Neural cell (in vitro differentiated cells): ENCODE measurements around the gene ADGRG7. TPM values are rescaled to one million over a fixed set of nuclear protein-coding genes. Genes with fewer than 3 reads are reported as not detected.
"Not testable (repeated sequence)": the region's sequence is repeated elsewhere in the genome, so short reads cannot be mapped to it uniquely, and the experiment has no call there.

Experiments used
- H2AFZ ChIP-seq: fragments of 200-600, 300-800 bp; sonication (generic), shearing (Covaris generic); 2 replicates; pipeline ENCODE4 v1.6.0; 2014; ENCODE audit warnings: low read depth, mild to moderate bottlenecking, antibody characterized with exemption, low read length, moderate library complexity
- H3F3A ChIP-seq: fragments of 200-600 bp; shearing (Covaris generic); 2 replicates; pipeline ENCODE4 v1.6.1; 2016; ENCODE audit warnings: mild to moderate bottlenecking, moderate library complexity, mixed read lengths, antibody characterized with exemption, low read length; ENCODE audit not compliant: insufficient read depth, poor library complexity, severe bottlenecking
- H3K27ac ChIP-seq: fragments of 200-600, 300-800 bp; sonication (generic), shearing (Covaris generic); 2 replicates; pipeline ENCODE4 v1.5.1; 2014; ENCODE audit warnings: mild to moderate bottlenecking, low read length, moderate library complexity
- H3K27me3 ChIP-seq: fragments of 300-800, 200-600 bp; sonication (generic), shearing (Covaris generic); 2 replicates; pipeline ENCODE4 v1.6.0; 2014; ENCODE audit warnings: mild to moderate bottlenecking, low read depth, low read length, moderate library complexity; ENCODE audit not compliant: insufficient read depth
- H3K36me3 ChIP-seq: fragments of 300-800, 200-600 bp; sonication (generic), shearing (Covaris generic); 2 replicates; pipeline ENCODE4 v1.5.1; 2014; ENCODE audit warnings: mild to moderate bottlenecking, antibody characterized with exemption, low read length, moderate library complexity; ENCODE audit not compliant: insufficient read depth
- H3K4me2 ChIP-seq: fragments of 300-800, 200-600 bp; sonication (generic), shearing (Covaris generic); 2 replicates; pipeline ENCODE4 v1.6.0; 2014; ENCODE audit warnings: mild to moderate bottlenecking, low read length
- H3K4me3 ChIP-seq: fragments of 300-800, 200-600 bp; sonication (generic), shearing (Covaris generic); 2 replicates; pipeline ENCODE4 v1.5.1; 2014; ENCODE audit warnings: mild to moderate bottlenecking, low read length, moderate library complexity
- H3K79me2 ChIP-seq: fragments of 200-600 bp; shearing (Covaris generic); replicated peaks from 2 replicates; pipeline ENCODE4 v1.6.0; 2014; ENCODE audit warnings: mild to moderate bottlenecking, low read length, moderate library complexity; ENCODE audit not compliant: insufficient read depth
- H3K9ac ChIP-seq: fragments of 300-800, 200-600 bp; sonication (generic), shearing (Covaris generic); 2 replicates; pipeline ENCODE4 v1.6.1; 2016; ENCODE audit warnings: mild to moderate bottlenecking, low read length, mixed read lengths
- H3K9me2 ChIP-seq: fragments of 200-600 bp; shearing (Covaris generic); 2 replicates; pipeline ENCODE4 v1.6.1; 2016; ENCODE audit warnings: mild to moderate bottlenecking, low read length, mixed read lengths; ENCODE audit not compliant: insufficient read depth
- H3K9me3 ChIP-seq: fragments of 200-600, 300-800 bp; sonication (generic), shearing (Covaris generic); 2 replicates; pipeline ENCODE4 v1.6.1; 2016; ENCODE audit warnings: mild to moderate bottlenecking, mixed run types, low read length, moderate library complexity, mixed read lengths
- H4K20me1 ChIP-seq: fragments of 200-600 bp; shearing (Covaris generic); 2 replicates; pipeline ENCODE4 v1.6.1; 2016; ENCODE audit warnings: mild to moderate bottlenecking, mixed run types; ENCODE audit not compliant: insufficient read depth
- EP300 ChIP-seq: fragments of 450-650 bp; conservative IDR thresholded peaks from 2 replicates; pipeline ENCODE4 v1.6.1; 2014; ENCODE audit warnings: antibody characterized with exemption, mild to moderate bottlenecking, moderate library complexity; ENCODE audit not compliant: poor library complexity, severe bottlenecking
- EZH2 ChIP-seq: fragments of 200-600, 300-800 bp; shearing (Covaris generic), sonication (generic); IDR thresholded peaks from 2 replicates; pipeline ENCODE4 v1.6.1; 2014; ENCODE audit warnings: antibody characterized with exemption, low read length, borderline replicate concordance, mild to moderate bottlenecking; ENCODE audit not compliant: insufficient read depth, poor library complexity, severe bottlenecking
- MXI1 ChIP-seq: fragments of 450-650 bp; conservative IDR thresholded peaks from 2 replicates; pipeline ENCODE4 v1.6.1; 2014; ENCODE audit warnings: antibody characterized with exemption, mild to moderate bottlenecking; ENCODE audit not compliant: poor library complexity, severe bottlenecking
- POLR2AphosphoS5 ChIP-seq: IDR thresholded peaks from 2 replicates; pipeline ENCODE4 v1.6.1; 2012
- RAD21 ChIP-seq: fragments of 450-650 bp; conservative IDR thresholded peaks from 2 replicates; pipeline ENCODE4 v1.6.1; 2014; ENCODE audit warnings: antibody characterized with exemption, mild to moderate bottlenecking, moderate library complexity
- SMC3 ChIP-seq: fragments of 450-650 bp; conservative IDR thresholded peaks from 2 replicates; pipeline ENCODE4 v1.6.1; 2014; ENCODE audit warnings: antibody characterized with exemption, mild to moderate bottlenecking, moderate library complexity; ENCODE audit not compliant: poor library complexity
- TAF1 ChIP-seq: IDR thresholded peaks from 2 replicates; pipeline ENCODE4 v1.6.1; 2012; ENCODE audit warnings: low read depth
- polyA plus RNA-seq: library from polyadenylated mRNA; depleted of rRNA; stranded (reverse); fragments of >200 nt; gene quantifications from 2 replicates; pipeline ENCODE4 v1.2.3, GENCODE V29; 2014
- TF ChIP-seq, protein P1 (sequence below): IDR thresholded peaks from 2 replicates; pipeline ENCODE4 v1.6.1; 2012; ENCODE audit warnings: borderline replicate concordance
- TF ChIP-seq, protein P2 (sequence below): fragments of 450-650 bp; IDR thresholded peaks from 2 replicates; pipeline ENCODE4 v1.5.1; 2014; ENCODE audit warnings: antibody characterized with exemption, mild to moderate bottlenecking, moderate library complexity; ENCODE audit not compliant: poor library complexity, severe bottlenecking

ADGRG7 gene
- polyA plus RNA-seq, 1 donor from 2014 or later: not detected

GRCh38 chr3:100653604-100654294 is 44.3 kb downstream of the ADGRG7 start:
- H3K36me3 ChIP-seq: no peaks in the 10 kb centered on the region
- H2AFZ ChIP-seq: no peak overlapping the region
- H3K79me2 ChIP-seq: no peaks in the 10 kb centered on the region
- H3K27ac ChIP-seq: no peak overlapping the region
- H3K4me3 ChIP-seq: no peak overlapping the region
- H3K9ac ChIP-seq: no peak overlapping the region
- H4K20me1 ChIP-seq: no peaks in the 10 kb centered on the region
- no peak for TF ChIP-seq RAD21
- TF ChIP-seq SMC3: no peak
- no peak for TF ChIP-seq POLR2AphosphoS5
- no peak for TF ChIP-seq MXI1
- no peak for TF ChIP-seq TAF1
- no peak for TF ChIP-seq EP300
- TF ChIP-seq, protein P1, sequence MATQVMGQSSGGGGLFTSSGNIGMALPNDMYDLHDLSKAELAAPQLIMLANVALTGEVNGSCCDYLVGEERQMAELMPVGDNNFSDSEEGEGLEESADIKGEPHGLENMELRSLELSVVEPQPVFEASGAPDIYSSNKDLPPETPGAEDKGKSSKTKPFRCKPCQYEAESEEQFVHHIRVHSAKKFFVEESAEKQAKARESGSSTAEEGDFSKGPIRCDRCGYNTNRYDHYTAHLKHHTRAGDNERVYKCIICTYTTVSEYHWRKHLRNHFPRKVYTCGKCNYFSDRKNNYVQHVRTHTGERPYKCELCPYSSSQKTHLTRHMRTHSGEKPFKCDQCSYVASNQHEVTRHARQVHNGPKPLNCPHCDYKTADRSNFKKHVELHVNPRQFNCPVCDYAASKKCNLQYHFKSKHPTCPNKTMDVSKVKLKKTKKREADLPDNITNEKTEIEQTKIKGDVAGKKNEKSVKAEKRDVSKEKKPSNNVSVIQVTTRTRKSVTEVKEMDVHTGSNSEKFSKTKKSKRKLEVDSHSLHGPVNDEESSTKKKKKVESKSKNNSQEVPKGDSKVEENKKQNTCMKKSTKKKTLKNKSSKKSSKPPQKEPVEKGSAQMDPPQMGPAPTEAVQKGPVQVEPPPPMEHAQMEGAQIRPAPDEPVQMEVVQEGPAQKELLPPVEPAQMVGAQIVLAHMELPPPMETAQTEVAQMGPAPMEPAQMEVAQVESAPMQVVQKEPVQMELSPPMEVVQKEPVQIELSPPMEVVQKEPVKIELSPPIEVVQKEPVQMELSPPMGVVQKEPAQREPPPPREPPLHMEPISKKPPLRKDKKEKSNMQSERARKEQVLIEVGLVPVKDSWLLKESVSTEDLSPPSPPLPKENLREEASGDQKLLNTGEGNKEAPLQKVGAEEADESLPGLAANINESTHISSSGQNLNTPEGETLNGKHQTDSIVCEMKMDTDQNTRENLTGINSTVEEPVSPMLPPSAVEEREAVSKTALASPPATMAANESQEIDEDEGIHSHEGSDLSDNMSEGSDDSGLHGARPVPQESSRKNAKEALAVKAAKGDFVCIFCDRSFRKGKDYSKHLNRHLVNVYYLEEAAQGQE: no peak
- TF ChIP-seq EZH2: no peak
- TF ChIP-seq, protein P2, sequence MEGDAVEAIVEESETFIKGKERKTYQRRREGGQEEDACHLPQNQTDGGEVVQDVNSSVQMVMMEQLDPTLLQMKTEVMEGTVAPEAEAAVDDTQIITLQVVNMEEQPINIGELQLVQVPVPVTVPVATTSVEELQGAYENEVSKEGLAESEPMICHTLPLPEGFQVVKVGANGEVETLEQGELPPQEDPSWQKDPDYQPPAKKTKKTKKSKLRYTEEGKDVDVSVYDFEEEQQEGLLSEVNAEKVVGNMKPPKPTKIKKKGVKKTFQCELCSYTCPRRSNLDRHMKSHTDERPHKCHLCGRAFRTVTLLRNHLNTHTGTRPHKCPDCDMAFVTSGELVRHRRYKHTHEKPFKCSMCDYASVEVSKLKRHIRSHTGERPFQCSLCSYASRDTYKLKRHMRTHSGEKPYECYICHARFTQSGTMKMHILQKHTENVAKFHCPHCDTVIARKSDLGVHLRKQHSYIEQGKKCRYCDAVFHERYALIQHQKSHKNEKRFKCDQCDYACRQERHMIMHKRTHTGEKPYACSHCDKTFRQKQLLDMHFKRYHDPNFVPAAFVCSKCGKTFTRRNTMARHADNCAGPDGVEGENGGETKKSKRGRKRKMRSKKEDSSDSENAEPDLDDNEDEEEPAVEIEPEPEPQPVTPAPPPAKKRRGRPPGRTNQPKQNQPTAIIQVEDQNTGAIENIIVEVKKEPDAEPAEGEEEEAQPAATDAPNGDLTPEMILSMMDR: no peak
- H3K27me3 ChIP-seq: no peaks in the 10 kb centered on the region
- no peak overlapping the region for H3K4me2 ChIP-seq
- H3K9me2 ChIP-seq: no peaks in the 10 kb centered on the region
- no peaks in the 10 kb centered on the region for H3F3A ChIP-seq
- no peaks in the 10 kb centered on the region for H3K9me3 ChIP-seq

- Histone ChIP-seq H3K9me3 (no peaks in the 10 kb centered on the region), H3K27me3 (no peaks in the 10 kb centered on the region), H3K9me2 (no peaks in the 10 kb centered on the region), H3K9ac (no peak overlapping the region), H3K79me2 (no peaks in the 10 kb centered on the region), H3K4me2 (no peak overlapping the region), H3K36me3 (no peaks in the 10 kb centered on the region), H2AFZ (no peak overlapping the region), H4K20me1 (no peaks in the 10 kb centered on the region), H3F3A (no peaks in the 10 kb centered on the region), H3K27ac (no peak overlapping the region), H3K4me3 (no peak overlapping the region)
- TF ChIP-seq TAF1 (no peak), EP300 (no peak), RAD21 (no peak), EZH2 (no peak), SMC3 (no peak), POLR2AphosphoS5 (no peak), MXI1 (no peak)
- TF ChIP-seq, protein P2: no peak
- TF ChIP-seq, protein P1: no peak
Measured at GRCh38 chr3:100656945-100657344, 47.5 kb downstream of the ADGRG7 start.

DNA sequence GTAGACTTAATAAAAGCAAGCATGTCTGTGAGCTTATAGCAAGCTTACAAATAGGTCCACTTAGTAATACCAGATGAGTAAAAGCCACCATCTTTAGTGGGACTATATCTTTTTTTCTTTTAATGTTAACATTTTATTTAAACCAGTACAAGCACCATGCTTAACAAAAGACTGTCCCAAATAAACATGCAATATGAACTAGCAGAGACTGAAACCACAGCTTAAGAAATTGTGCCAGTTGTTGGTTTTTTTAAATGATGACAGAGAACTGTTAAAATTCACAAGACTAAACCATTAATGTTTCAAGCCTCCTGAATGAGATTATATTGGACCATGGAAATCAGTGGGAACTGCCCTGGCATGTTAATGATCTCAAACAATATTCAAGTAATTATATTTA is 51.9 kb downstream of the ADGRG7 start:
- H3K79me2 ChIP-seq, H3F3A ChIP-seq, H3K36me3 ChIP-seq, H3K9me3 ChIP-seq, H3K27me3 ChIP-seq, H3K9me2 ChIP-seq, H3K9ac ChIP-seq, H3K27ac ChIP-seq, H3K4me2 ChIP-seq, H2AFZ ChIP-seq, H4K20me1 ChIP-seq, H3K4me3 ChIP-seq: not testable (repeated sequence)
